Tibial nerve (tissue), 4 donors: ENCODE measurements around the gene TET2. TPM values are rescaled to one million over a fixed set of nuclear protein-coding genes. Genes with fewer than 3 reads are reported as not detected.

Experiments used
- DNase-seq, 2 donors: peaks; one replicate each; pipeline ENCODE4 v3.0.0-alpha.2; 2019; ENCODE audit warnings: low spot score in 2 of 2
- H3K27ac ChIP-seq, 4 donors: fragments of 200-600 bp; sonication (generic) in 3 of 4; one replicate each; pipeline ENCODE4 v1.5.1; 2017 to 2019; ENCODE audit warnings: mild to moderate bottlenecking in 1 of 4
- H3K27me3 ChIP-seq, 2 donors: fragments of 200-600 bp; sonication (generic) in 1 of 2; one replicate each; pipeline versions ENCODE4 v1.5.1 to v1.6.0; 2017 to 2019
- H3K36me3 ChIP-seq, 3 donors: fragments of 200-600 bp; sonication (generic); one replicate each; pipeline ENCODE4 v1.5.1; 2018 to 2019
- H3K4me1 ChIP-seq, 4 donors: fragments of 200-600 bp; sonication (generic) in 3 of 4; one replicate each; pipeline ENCODE4 v1.5.1; 2017 to 2019
- H3K4me3 ChIP-seq, 4 donors: fragments of 200-600 bp; sonication (generic) in 3 of 4; one replicate each; pipeline ENCODE4 v1.5.1; 2017 to 2019; ENCODE audit warnings: mild to moderate bottlenecking in 1 of 4, moderate library complexity in 1 of 4
- H3K9me3 ChIP-seq, 4 donors: fragments of 200-600 bp; sonication (generic) in 3 of 4; one replicate each; pipeline ENCODE4 v1.5.1; 2017 to 2019
- CTCF ChIP-seq, 5 experiments: fragments of 200-600 bp in 3 of 5; fragments of 450-650 bp in 2 of 5; sonication (generic) in 3 of 5; IDR thresholded peaks; one replicate each; pipeline ENCODE4 v1.5.1; 2016 to 2019; ENCODE audit warnings: antibody characterized with exemption in 5 of 5, mild to moderate bottlenecking in 3 of 5, moderate library complexity in 2 of 5
- EP300 ChIP-seq, 2 donors: sonication (generic); formaldehyde crosslinking; IDR thresholded peaks; one replicate each; pipeline ENCODE4 v1.6.1; 2017; ENCODE audit warnings: antibody characterized with exemption in 2 of 2, mild to moderate bottlenecking in 1 of 2
- POLR2A ChIP-seq, 2 donors: fragments of 450-650 bp; IDR thresholded peaks; one replicate each; pipeline ENCODE4 v1.6.1; 2017; ENCODE audit warnings: antibody characterized with exemption in 2 of 2, mild to moderate bottlenecking in 2 of 2, moderate library complexity in 2 of 2
- WGBS, 2 donors: methylation state at CpG; one replicate each; pipeline ENCODE4 v1.1.5; 2018; 5-methylcytosine and 5-hydroxymethylcytosine counted together
- small RNA-seq: library from RNA; depleted of rRNA; stranded (forward); fragments of <200 nt; gene quantifications from one replicate; pipeline ENCODE3, GENCODE V24; 2016
- total RNA-seq, 4 donors: library from RNA; depleted of rRNA; stranded (reverse); fragments of >200 nt; gene quantifications; one replicate each; pipeline ENCODE4 v1.1.0, GENCODE V29; 2016

TET2 gene
- total RNA-seq, 4 donors from 2014 or later, result 23.2 to 29.1 (median 24.1) TPM

DNA sequence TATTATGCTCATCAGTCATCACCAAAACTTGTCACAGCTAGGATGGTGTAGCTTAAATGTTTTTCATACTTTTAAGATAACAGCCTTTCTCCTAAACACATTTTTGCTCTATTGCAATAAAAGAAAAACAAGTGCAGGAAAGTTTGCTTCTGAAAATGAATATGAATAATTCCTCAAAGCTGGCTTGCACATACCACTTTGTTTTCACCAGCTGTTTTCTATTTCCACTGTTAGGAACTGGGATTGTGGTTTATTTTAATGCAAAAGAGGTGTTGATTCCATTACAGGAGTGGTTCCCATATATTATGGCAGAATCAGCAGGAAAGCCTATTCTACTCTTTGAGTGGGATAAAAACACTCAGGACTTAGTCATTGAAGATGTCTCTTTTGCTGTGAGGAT lies 181.3 kb downstream of the TET2 start:
- no peak for DNase-seq
- H3K36me3 ChIP-seq, result no peaks in the 10 kb centered on the region
- no peak overlapping the region for H3K27ac ChIP-seq
- no peaks in the 10 kb centered on the region for H3K9me3 ChIP-seq
- TF ChIP-seq POLR2A (IDR thresholded peaks at IDR 0.05) (no peak), EP300 (IDR thresholded peaks at IDR 0.05) (no peak), CTCF (IDR thresholded peaks at IDR 0.05) (no peak)
- no peaks in the 10 kb centered on the region for H3K4me1 ChIP-seq
- no peaks in the 10 kb centered on the region for H3K27me3 ChIP-seq
- no peak overlapping the region for H3K4me3 ChIP-seq

GRCh38 chr4:105329081-105329480 lies 182.4 kb downstream of the TET2 start:
- 94 to 100% methylated on average over 1 of the region's 1 CpG for WGBS, 2 donors
- no peaks in the 10 kb centered on the region for H3K27me3 ChIP-seq

More at GRCh38 chr4:105329081-105329480, 182.4 kb downstream of the TET2 start:
- H3K9me3 ChIP-seq, result no peaks in the 10 kb centered on the region
- no peak overlapping the region for H3K27ac ChIP-seq
- no peak for TF ChIP-seq POLR2A (IDR thresholded peaks at IDR 0.05)
- no peak for TF ChIP-seq CTCF (IDR thresholded peaks at IDR 0.05)
- no peak for TF ChIP-seq EP300 (IDR thresholded peaks at IDR 0.05)
- no peak overlapping the region for H3K4me3 ChIP-seq
- no peak for DNase-seq
- H3K36me3 ChIP-seq, result peaks cover 0 to 2% (median 0%) of the 10 kb centered on the region in 3 donors
- H3K4me1 ChIP-seq, result no peaks in the 10 kb centered on the region

Small RNA genes within 50 kb of the gene (small RNA-seq; reads per million reads assigned to genes)
- gene RF00322 (not detected), gene RN7SL89P (not detected)
